DND-41 (cell line): ENCODE data around the gene SNX25.
"Not testable (repeated sequence)": the region's sequence is repeated elsewhere in the genome, so short reads cannot be mapped to it uniquely, and the experiment has no call there.

ENCODE experiments used
- ATAC-seq: fragments of 200-7000 bp; cut with Tn5 transposase; 3 replicates; pipeline ENCODE4 v1.9.1; 2021; ENCODE audit warnings: low read depth; ENCODE audit not compliant: insufficient read depth
- DNase-seq: peaks from one replicate; pipeline ENCODE4 v3.0.0-alpha.2; 2020
- H2AFZ ChIP-seq: 2 replicates; pipeline ENCODE4 v1.6.0; 2012; ENCODE audit warnings: low read depth, low read length
- H3K27ac ChIP-seq: 2 replicates; pipeline ENCODE4 v1.5.1; 2012; ENCODE audit warnings: low read length, inconsistent platforms
- H3K27me3 ChIP-seq: fragments of 200-600 bp; sonication (generic); 2 replicates; pipeline ENCODE4 v1.6.0; 2012; ENCODE audit warnings: low read length, mild to moderate bottlenecking, inconsistent platforms; ENCODE audit not compliant: insufficient read depth, poor library complexity
- H3K36me3 ChIP-seq: 2 replicates; pipeline ENCODE4 v1.5.1; 2012; ENCODE audit warnings: low read length, inconsistent platforms; ENCODE audit not compliant: insufficient read depth
- H3K4me1 ChIP-seq: 2 replicates; pipeline ENCODE4 v1.5.1; 2012; ENCODE audit warnings: mild to moderate bottlenecking, low read length; ENCODE audit not compliant: insufficient read depth
- H3K4me2 ChIP-seq: 2 replicates; pipeline ENCODE4 v1.6.0; 2012; ENCODE audit warnings: mild to moderate bottlenecking, moderate library complexity, low read length, inconsistent platforms; ENCODE audit not compliant: insufficient read depth
- H3K4me3 ChIP-seq, 2 experiments: fragments of 200-600 bp in 1 of 2; shearing (Covaris generic) in 1 of 2; 2 replicates each; pipeline ENCODE4 v1.5.1; 2012 to 2016; ENCODE audit warnings: inconsistent platforms in 2 of 2, low read length in 2 of 2, mild to moderate bottlenecking in 2 of 2, low read depth in 1 of 2, moderate library complexity in 1 of 2
- H3K79me2 ChIP-seq: 2 replicates; pipeline ENCODE4 v1.6.0; 2012; ENCODE audit warnings: low read length, inconsistent platforms; ENCODE audit not compliant: insufficient read depth
- H3K9ac ChIP-seq: 2 replicates; pipeline ENCODE4 v1.6.0; 2012; ENCODE audit warnings: low read depth, mild to moderate bottlenecking, inconsistent platforms, low read length, moderate library complexity
- H3K9me3 ChIP-seq: 2 replicates; pipeline ENCODE4 v1.5.1; 2012; ENCODE audit warnings: low read length, moderate library complexity, mild to moderate bottlenecking, inconsistent platforms; ENCODE audit not compliant: insufficient read depth, severe bottlenecking
- H4K20me1 ChIP-seq: 2 replicates; pipeline ENCODE4 v1.6.0; 2012; ENCODE audit warnings: low read length; ENCODE audit not compliant: insufficient read depth
- EZH2 ChIP-seq: IDR thresholded peaks from 3 replicates; pipeline ENCODE4 v1.6.1; 2012; ENCODE audit warnings: borderline replicate concordance, low read depth, mild to moderate bottlenecking, moderate library complexity, low read length, inconsistent platforms; ENCODE audit not compliant: severe bottlenecking
- TF ChIP-seq, protein P1 (sequence below): IDR thresholded peaks from 2 replicates; pipeline ENCODE4 v1.5.1; 2012; ENCODE audit warnings: borderline replicate concordance, low read length, moderate library complexity, mild to moderate bottlenecking; ENCODE audit not compliant: poor library complexity, severe bottlenecking; ENCODE audit errors: extremely low read depth

SNX25 gene

DNA sequence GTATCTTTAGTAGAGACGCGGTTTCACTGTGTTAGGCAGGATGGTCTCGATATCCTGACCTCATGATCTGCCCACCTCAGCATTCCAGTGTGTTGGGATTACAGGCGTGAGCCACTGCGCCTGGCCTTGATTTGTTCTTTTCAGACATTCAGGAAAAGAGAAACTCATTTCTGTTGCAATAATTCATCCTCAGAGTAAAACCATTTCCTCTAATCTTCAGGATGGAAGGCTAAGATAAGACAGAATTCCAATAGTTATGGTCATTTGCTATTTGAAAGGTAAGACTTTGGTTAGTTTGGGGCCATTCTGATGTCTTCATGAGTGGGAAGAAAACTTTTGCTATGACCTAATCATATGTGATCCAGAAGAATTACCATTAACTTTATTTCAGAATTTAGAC lies 103.3 kb downstream of the SNX25 start:
- no peak overlapping the region for H3K4me2 ChIP-seq

DNA sequence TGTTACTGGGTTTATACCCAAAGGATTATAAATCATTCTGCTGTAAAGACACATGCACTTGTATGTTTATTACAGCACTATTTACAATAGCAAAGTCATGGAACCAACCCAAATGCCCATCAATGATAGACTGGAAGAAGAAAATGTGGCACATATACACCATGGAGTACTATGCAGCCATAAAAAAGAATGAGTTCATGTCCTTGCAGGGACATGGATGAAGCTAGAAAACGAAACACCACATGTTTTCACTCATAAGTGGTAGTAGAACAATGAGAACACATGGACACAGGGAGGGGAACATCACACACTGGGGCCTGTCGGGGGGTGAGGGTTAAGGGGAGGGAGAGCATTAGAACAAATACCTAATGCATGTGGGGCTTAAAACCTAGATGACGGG lies 108.1 kb downstream of the SNX25 start:
- H3K9me3 ChIP-seq, H3K9ac ChIP-seq, H3K36me3 ChIP-seq, H4K20me1 ChIP-seq, H3K27ac ChIP-seq, DNase-seq, ATAC-seq, H3K4me3 ChIP-seq, H3K4me1 ChIP-seq, H3K79me2 ChIP-seq, H3K27me3 ChIP-seq, H3K4me2 ChIP-seq, H2AFZ ChIP-seq: not testable (repeated sequence)

More for the DNA sequence above, 103.3 kb downstream of the SNX25 start:
- H3K4me3 ChIP-seq: no peak overlapping the region
- DNase-seq (no peak), ATAC-seq (no peak)
- no peaks in the 10 kb centered on the region for H3K27me3 ChIP-seq
- TF ChIP-seq, protein P1, sequence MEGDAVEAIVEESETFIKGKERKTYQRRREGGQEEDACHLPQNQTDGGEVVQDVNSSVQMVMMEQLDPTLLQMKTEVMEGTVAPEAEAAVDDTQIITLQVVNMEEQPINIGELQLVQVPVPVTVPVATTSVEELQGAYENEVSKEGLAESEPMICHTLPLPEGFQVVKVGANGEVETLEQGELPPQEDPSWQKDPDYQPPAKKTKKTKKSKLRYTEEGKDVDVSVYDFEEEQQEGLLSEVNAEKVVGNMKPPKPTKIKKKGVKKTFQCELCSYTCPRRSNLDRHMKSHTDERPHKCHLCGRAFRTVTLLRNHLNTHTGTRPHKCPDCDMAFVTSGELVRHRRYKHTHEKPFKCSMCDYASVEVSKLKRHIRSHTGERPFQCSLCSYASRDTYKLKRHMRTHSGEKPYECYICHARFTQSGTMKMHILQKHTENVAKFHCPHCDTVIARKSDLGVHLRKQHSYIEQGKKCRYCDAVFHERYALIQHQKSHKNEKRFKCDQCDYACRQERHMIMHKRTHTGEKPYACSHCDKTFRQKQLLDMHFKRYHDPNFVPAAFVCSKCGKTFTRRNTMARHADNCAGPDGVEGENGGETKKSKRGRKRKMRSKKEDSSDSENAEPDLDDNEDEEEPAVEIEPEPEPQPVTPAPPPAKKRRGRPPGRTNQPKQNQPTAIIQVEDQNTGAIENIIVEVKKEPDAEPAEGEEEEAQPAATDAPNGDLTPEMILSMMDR: no peak
- no peak for TF ChIP-seq EZH2
- H3K4me1 ChIP-seq: no peaks in the 10 kb centered on the region
- no peaks in the 10 kb centered on the region for H3K79me2 ChIP-seq
- no peak overlapping the region for H2AFZ ChIP-seq
- no peaks in the 10 kb centered on the region for H3K36me3 ChIP-seq
- no peak overlapping the region for H3K9ac ChIP-seq
- H4K20me1 ChIP-seq: no peaks in the 10 kb centered on the region
- no peak overlapping the region for H3K27ac ChIP-seq
- H3K9me3 ChIP-seq: no peaks in the 10 kb centered on the region

DNA sequence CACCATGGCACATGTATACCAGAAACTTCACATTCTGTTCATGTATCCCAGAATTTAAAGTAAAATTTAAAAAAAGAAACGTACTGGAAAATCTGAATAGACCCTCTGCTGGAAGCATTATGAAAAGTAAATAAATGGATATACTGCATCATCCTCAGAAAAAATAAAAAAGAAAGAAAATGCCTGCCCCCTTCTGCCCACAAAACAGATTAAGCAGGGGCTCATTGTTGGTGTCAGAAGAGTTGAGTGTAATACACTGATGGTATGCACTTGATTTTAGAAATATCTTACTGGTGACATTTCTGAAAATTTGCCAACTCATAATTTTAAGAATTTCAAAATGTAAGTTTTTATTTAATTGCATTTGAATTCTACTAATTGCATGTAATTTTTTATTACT lies 108.5 kb downstream of the SNX25 start:
- TF ChIP-seq EZH2: no peak
- TF ChIP-seq, protein P1: no peak
- ATAC-seq (no peak), DNase-seq (no peak)
- Histone ChIP-seq H3K27me3 (no peaks in the 10 kb centered on the region), H3K4me2 (no peak overlapping the region), H3K9ac (no peak overlapping the region), H3K9me3 (no peaks in the 10 kb centered on the region), H3K27ac (no peak overlapping the region), H4K20me1 (no peaks in the 10 kb centered on the region), H3K36me3 (no peaks in the 10 kb centered on the region), H3K4me3 (no peak overlapping the region), H3K79me2 (no peaks in the 10 kb centered on the region), H3K4me1 (no peaks in the 10 kb centered on the region), H2AFZ (no peak overlapping the region)

DNA sequence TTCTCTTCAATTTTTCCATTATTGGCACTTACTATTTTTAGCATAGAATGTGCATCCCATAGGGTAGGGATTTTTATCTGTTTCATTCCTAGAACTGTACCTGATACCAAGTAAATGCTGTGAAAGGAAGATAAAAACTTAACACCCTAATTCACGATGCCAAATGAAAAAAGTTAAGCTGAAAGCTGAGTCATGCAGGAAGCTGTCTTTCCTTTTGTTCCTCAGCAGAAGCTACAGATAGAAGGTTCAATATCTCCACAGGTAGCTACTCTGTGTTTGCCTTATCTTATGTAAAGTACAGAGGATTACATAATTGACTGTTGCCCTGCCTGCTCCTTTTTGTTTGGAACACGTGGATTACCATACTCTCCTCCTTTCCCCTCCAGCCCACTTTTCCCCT lies 109.3 kb downstream of the SNX25 start:
- no peaks in the 10 kb centered on the region for H3K36me3 ChIP-seq
- no peaks in the 10 kb centered on the region for H4K20me1 ChIP-seq
- H3K4me1 ChIP-seq: no peaks in the 10 kb centered on the region
- no peak for DNase-seq
- no peak overlapping the region for H3K4me2 ChIP-seq
- peaks cover 6% of the 10 kb centered on the region for H3K27me3 ChIP-seq
- TF ChIP-seq, protein P1: no peak
- TF ChIP-seq EZH2: no peak
- no peak overlapping the region for H2AFZ ChIP-seq
- no peaks in the 10 kb centered on the region for H3K79me2 ChIP-seq
- no peak overlapping the region for H3K9ac ChIP-seq
- no peak overlapping the region for H3K4me3 ChIP-seq
- no peaks in the 10 kb centered on the region for H3K9me3 ChIP-seq
- ATAC-seq: no peak
- H3K27ac ChIP-seq: no peak overlapping the region
